Measurements from ENCODE around the gene UBXN4. TPM values are rescaled to one million over a fixed set of nuclear protein-coding genes. Genes with fewer than 3 reads are reported as not detected.

UBXN4 gene
- total and polyA plus RNA-seq, 2 of the 4 experiments (the other 2 are of a cell fraction), result 48.1 to 49.1 TPM

DNA sequence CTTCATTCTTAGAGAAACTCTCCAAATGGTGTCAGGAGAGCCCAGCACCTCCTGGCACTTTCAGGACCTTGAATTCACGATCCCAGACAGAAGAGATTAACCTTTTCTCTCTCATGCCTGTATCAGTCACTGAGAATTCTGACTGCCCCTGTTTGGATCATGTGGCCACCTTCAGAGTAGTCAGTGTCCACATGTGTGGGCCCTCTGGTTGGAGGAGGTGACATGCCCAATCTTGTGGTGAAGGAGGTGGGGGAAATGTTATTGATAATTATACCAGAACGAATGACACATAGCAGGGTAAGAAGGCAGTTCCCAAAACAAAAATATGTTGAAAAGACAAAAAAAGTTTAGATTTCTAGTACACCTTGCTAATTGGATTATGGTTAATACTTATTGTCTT is 31.7 kb downstream of the UBXN4 start:
- ChIA-PET CTCF (no interaction called here), POLR2A (ENCODE audit: unreplicated experiment) (interaction anchor here (0.5 kb wide), 1 partner anchor 14 kb away, joined by 3 read pairs; no protein-coding TSS in a partner anchor)
- no peaks in the 10 kb centered on the region; the same call in 1 of the 2 replicates for H3K4me1 ChIP-seq (ENCODE audit: control insufficient read depth, insufficient read depth, low read length)
- no peak overlapping the region for H4K91ac ChIP-seq (ENCODE audit: insufficient read depth, low read depth, low read length)
- peaks cover 52% of the 10 kb centered on the region for H3K36me3 ChIP-seq (ENCODE audit: control insufficient read depth, insufficient read depth, low read length)
- H2BK120ac ChIP-seq (ENCODE audit: low read depth, low read length), result no peak overlapping the region
- DNase-seq, result no peak
- no peak overlapping the region for H2AFZ ChIP-seq (replicated peaks; ENCODE audit: low read length, poor library complexity)
- H3K4ac ChIP-seq (ENCODE audit: low read depth, low read length), result peak overlapping the region; percentile 60; the same call in 1 of the 2 replicates
- no peak overlapping the region for H4K8ac ChIP-seq (ENCODE audit: low read depth in 2 of 2, low read length in 2 of 2)
- peak overlapping the region; percentile 60 for H2AK9ac ChIP-seq (replicated peaks; ENCODE audit: low read depth, low read length, poor library complexity)
- peaks cover 3% of the 10 kb centered on the region for H3K9me3 ChIP-seq (ENCODE audit: control insufficient read depth, insufficient read depth, low read length)
- H3K18ac ChIP-seq (ENCODE audit: low read depth, low read length), result no peak overlapping the region; the same call in 1 of the 2 replicates
- no peak overlapping the region for H3K4me3 ChIP-seq (ENCODE audit: insufficient read depth, low read depth, low read length)
- H3K23ac ChIP-seq (ENCODE audit: low read depth, low read length), result peak overlapping the region; percentile 76; the same call in 1 of the 2 replicates
- H3K27ac ChIP-seq (ENCODE audit: insufficient read depth, low read length), result peak overlapping the region; percentile 4; the same call in 1 of the 2 replicates
- H3K79me1 ChIP-seq (ENCODE audit: low read depth in 1 of 2, low read length in 2 of 2), result peaks cover 10 to 33% of the 10 kb centered on the region in 2 experiments
- H3K56ac ChIP-seq (ENCODE audit: extremely low read depth, insufficient read depth, low read length), result no peak overlapping the region
- no peak overlapping the region for H3K4me2 ChIP-seq (ENCODE audit: low read depth, low read length)
- no peak overlapping the region; the same call in 1 of the 2 replicates for H2AK5ac ChIP-seq (ENCODE audit: low read depth, low read length)
- no peak for TF ChIP-seq POLR2A (IDR thresholded peaks at IDR 0.05; ENCODE audit: low read depth, low read length)
- no peak for TF ChIP-seq MAFK (IDR thresholded peaks at IDR 0.05; ENCODE audit: low read depth, low read length)
- TF ChIP-seq SMC3 (IDR thresholded peaks at IDR 0.05; ENCODE audit: low read depth, low read length), result no peak
- no peak overlapping the region for H2BK15ac ChIP-seq (ENCODE audit: low read depth, low read length)
- peaks cover 4% of the 10 kb centered on the region for H3K9me1 ChIP-seq (ENCODE audit: insufficient read depth, low read length)
- BruUV-seq (replicated peaks), result no TSS peak
- no peak overlapping the region for H3K9ac ChIP-seq (ENCODE audit: low read depth, low read length)
- no peaks in the 10 kb centered on the region for H3K27me3 ChIP-seq (ENCODE audit: control insufficient read depth, insufficient read depth, low read length)
- dilution Hi-C loops (cut with HindIII; ENCODE audit: low sequenced_read_pairs, unreplicated experiment) (no loop called here), in situ Hi-C loops (cut with MboI; ENCODE audit: low sequenced_read_pairs) (no loop called here), intact Hi-C loops (cut with micrococcal nuclease) (no loop called here)
- ATAC-seq (ENCODE audit: low read depth), result no peak
- H2BK20ac ChIP-seq (ENCODE audit: low read depth, low read length), result no peak overlapping the region
- peak overlapping the region; percentile 41; the same call in 1 of the 2 replicates for H4K5ac ChIP-seq (ENCODE audit: low read depth, low read length)
- H4K20me1 ChIP-seq (ENCODE audit: insufficient read depth, low read length), result 0 out of 2 replicates have a peak, but pooled peaks cover 3% of the 10 kb centered on the region
- H2BK5ac ChIP-seq (ENCODE audit: low read depth, low read length, poor library complexity, severe bottlenecking), result peak overlapping the region; percentile 41
- 0 out of 2 replicates have a peak overlapping the region, but pooled peaks have one; percentile 15 for H3K14ac ChIP-seq (replicated peaks; ENCODE audit: low read depth, low read length)
- WGBS, 2 experiments (ENCODE audit: extremely low coverage in 2 of 2, insufficient read length in 1 of 2), result no CpG with 5 or more reads among the region's 2 CpGs

Data from IMR-90 (cell line).